ENCODE results near the gene AMPD3. TPM values are rescaled to one million over a fixed set of nuclear protein-coding genes. Genes with fewer than 3 reads are reported as not detected.

AMPD3 gene
- total RNA-seq, 1 donor from 2014 or later, result 27.2 TPM

Other genes starting within 250 kb of the AMPD3 start
- gene SBF2, start 161.0 kb upstream of the AMPD3 start, total RNA-seq, result 5.3 and 6.1 TPM in 2 replicates
- gene ADM, start 150.2 kb upstream of the AMPD3 start, total RNA-seq, result 0.49 and 0.64 TPM in 2 replicates
- 10.5 and 11.8 TPM in 2 replicates for gene RNF141, start 85.9 kb downstream of the AMPD3 start, total RNA-seq
- not detected in 2 replicates for gene LYVE1, start 113.4 kb downstream of the AMPD3 start, total RNA-seq
- gene IRAG1, start 238.5 kb downstream of the AMPD3 start, total RNA-seq, result not detected in 2 replicates